Measurements from ENCODE around the gene DTWD2. TPM values are rescaled to one million over a fixed set of nuclear protein-coding genes. Genes with fewer than 3 reads are reported as not detected.

The DTWD2 gene
- total RNA-seq, 3 donors from 2014 or later (not counting 1 experiment from before 2014, with no cell fraction given), result 3.7 to 6.0 (median 4.1) TPM

- ATAC-seq, result no peak
- Histone ChIP-seq H3K4me3 (ENCODE audit: low read length) (no peak overlapping the region), H3K4me1 (ENCODE audit: control insufficient read depth, insufficient read depth, low read length) (no peaks in the 10 kb centered on the region), H3K9me3 (ENCODE audit: control insufficient read depth, insufficient read depth, low read length) (peaks cover 13% of the 10 kb centered on the region), H3K27ac (ENCODE audit: low read length) (no peak overlapping the region), H3K36me3 (ENCODE audit: control insufficient read depth, insufficient read depth, low read length) (no peaks in the 10 kb centered on the region), H3K27me3 (ENCODE audit: control insufficient read depth, insufficient read depth, low read length) (no peaks in the 10 kb centered on the region)
- DNase-seq, result no peak
- TF ChIP-seq, protein P1, sequence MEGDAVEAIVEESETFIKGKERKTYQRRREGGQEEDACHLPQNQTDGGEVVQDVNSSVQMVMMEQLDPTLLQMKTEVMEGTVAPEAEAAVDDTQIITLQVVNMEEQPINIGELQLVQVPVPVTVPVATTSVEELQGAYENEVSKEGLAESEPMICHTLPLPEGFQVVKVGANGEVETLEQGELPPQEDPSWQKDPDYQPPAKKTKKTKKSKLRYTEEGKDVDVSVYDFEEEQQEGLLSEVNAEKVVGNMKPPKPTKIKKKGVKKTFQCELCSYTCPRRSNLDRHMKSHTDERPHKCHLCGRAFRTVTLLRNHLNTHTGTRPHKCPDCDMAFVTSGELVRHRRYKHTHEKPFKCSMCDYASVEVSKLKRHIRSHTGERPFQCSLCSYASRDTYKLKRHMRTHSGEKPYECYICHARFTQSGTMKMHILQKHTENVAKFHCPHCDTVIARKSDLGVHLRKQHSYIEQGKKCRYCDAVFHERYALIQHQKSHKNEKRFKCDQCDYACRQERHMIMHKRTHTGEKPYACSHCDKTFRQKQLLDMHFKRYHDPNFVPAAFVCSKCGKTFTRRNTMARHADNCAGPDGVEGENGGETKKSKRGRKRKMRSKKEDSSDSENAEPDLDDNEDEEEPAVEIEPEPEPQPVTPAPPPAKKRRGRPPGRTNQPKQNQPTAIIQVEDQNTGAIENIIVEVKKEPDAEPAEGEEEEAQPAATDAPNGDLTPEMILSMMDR (IDR thresholded peaks at IDR 0.05), result no peak
- no peaks in the 10 kb centered on the region for H3K4me1 Mint-ChIP-seq
- H3K27me3 Mint-ChIP-seq (ENCODE audit: low read depth in 2 of 2), result no peaks in the 10 kb centered on the region
- H3K4me3 Mint-ChIP-seq, result no peak overlapping the region
- intact Hi-C loops (cut with micrococcal nuclease), result no loop called here
- H3K36me3 Mint-ChIP-seq, result peaks cover 29% of the 10 kb centered on the region
- H3K9me3 Mint-ChIP-seq, result peaks cover 12 to 28% of the 10 kb centered on the region in 2 donors
- no peak overlapping the region for H3K27ac Mint-ChIP-seq
These were observed 113.2 kb downstream of the DTWD2 start for GRCh38 chr5:118875131-118875530.

- Mint-ChIP-seq H3K27ac (no peak overlapping the region), H3K9me3 (peaks cover 12 to 28% of the 10 kb centered on the region in 2 donors), H3K36me3 (peaks cover 29% of the 10 kb centered on the region), H3K4me3 (no peak overlapping the region), H3K4me1 (no peaks in the 10 kb centered on the region), H3K27me3 (ENCODE audit: low read depth in 2 of 2) (no peaks in the 10 kb centered on the region)
- Histone ChIP-seq H3K9me3 (ENCODE audit: control insufficient read depth, insufficient read depth, low read length) (peaks cover 13% of the 10 kb centered on the region), H3K4me3 (ENCODE audit: low read length) (no peak overlapping the region), H3K27ac (ENCODE audit: low read length) (no peak overlapping the region), H3K27me3 (ENCODE audit: control insufficient read depth, insufficient read depth, low read length) (no peaks in the 10 kb centered on the region), H3K36me3 (ENCODE audit: control insufficient read depth, insufficient read depth, low read length) (no peaks in the 10 kb centered on the region), H3K4me1 (ENCODE audit: control insufficient read depth, insufficient read depth, low read length) (no peaks in the 10 kb centered on the region)
- ATAC-seq (no peak), DNase-seq (no peak)
- TF ChIP-seq, protein P1 (IDR thresholded peaks at IDR 0.05), result no peak
- intact Hi-C loops (cut with micrococcal nuclease), result no loop called here
- WGBS (ENCODE audit: insufficient coverage), result 87% methylated on average over 6 of the region's 6 CpGs
These were observed 114.9 kb downstream of the DTWD2 start for GRCh38 chr5:118873417-118873816.

DNA sequence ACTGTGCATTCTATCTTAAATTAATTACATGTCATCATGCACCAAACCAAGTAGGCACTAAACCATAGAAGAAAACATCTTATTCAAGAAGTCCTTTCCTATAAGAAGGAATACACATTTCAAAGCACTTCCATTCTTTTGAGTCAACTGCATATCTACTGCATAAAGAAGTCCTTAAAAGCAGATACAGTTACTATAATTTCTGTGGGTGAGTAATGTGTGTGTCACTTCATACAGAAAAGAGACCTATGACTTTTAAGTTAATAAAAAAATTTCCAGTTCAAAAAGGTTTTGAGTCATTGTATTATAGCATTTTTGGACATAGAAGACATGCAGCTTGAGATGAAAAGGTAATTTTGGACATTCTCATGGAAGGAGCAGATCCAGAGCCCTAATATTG, 125.0 kb downstream of the DTWD2 start:
- no peak overlapping the region for H3K4me3 ChIP-seq (ENCODE audit: low read length)
- intact Hi-C loops (cut with micrococcal nuclease), result no loop called here
- Mint-ChIP-seq H3K27ac (no peak overlapping the region), H3K36me3 (no peaks in the 10 kb centered on the region), H3K27me3 (ENCODE audit: low read depth in 2 of 2) (no peaks in the 10 kb centered on the region), H3K4me3 (no peak overlapping the region), H3K4me1 (no peaks in the 10 kb centered on the region), H3K9me3 (no peaks in the 10 kb centered on the region)
- no peaks in the 10 kb centered on the region for H3K4me1 ChIP-seq (ENCODE audit: control insufficient read depth, insufficient read depth, low read length)
- H3K36me3 ChIP-seq (ENCODE audit: control insufficient read depth, insufficient read depth, low read length), result no peaks in the 10 kb centered on the region
- H3K9me3 ChIP-seq (ENCODE audit: control insufficient read depth, insufficient read depth, low read length), result no peaks in the 10 kb centered on the region
- TF ChIP-seq, protein P1 (IDR thresholded peaks at IDR 0.05), result no peak
- DNase-seq, result no peak
- no peak overlapping the region for H3K27ac ChIP-seq (ENCODE audit: low read length)
- H3K27me3 ChIP-seq (ENCODE audit: control insufficient read depth, insufficient read depth, low read length), result no peaks in the 10 kb centered on the region
- no peak for ATAC-seq

DNA sequence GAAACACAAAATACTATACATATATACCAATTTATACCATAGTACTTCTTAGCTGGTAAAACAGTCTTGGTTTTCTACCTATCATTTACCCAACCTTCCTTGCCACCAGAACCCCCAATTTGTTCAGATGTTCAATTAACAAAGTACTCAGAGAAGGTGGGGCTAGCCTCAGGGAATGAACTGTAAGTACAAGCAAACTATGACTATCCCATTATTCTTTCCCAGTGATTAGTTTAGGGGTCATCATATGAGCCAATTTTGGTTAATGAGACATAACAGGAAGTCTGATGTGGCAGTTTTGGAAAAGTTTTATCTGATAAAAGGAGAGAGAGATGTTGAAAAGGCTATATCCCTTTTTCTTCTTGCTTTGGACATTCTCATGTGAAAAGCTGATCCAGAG, 125.8 kb downstream of the DTWD2 start:
- no peaks in the 10 kb centered on the region for H3K9me3 Mint-ChIP-seq
- no peaks in the 10 kb centered on the region for H3K36me3 ChIP-seq (ENCODE audit: control insufficient read depth, insufficient read depth, low read length)
- H3K4me3 ChIP-seq (ENCODE audit: low read length), result no peak overlapping the region
- no peak overlapping the region for H3K27ac Mint-ChIP-seq
- no peaks in the 10 kb centered on the region for H3K27me3 Mint-ChIP-seq (ENCODE audit: low read depth in 2 of 2)
- ATAC-seq (no peak), DNase-seq (no peak)
- intact Hi-C loops (cut with micrococcal nuclease), result no loop called here
- H3K9me3 ChIP-seq (ENCODE audit: control insufficient read depth, insufficient read depth, low read length), result no peaks in the 10 kb centered on the region
- H3K27me3 ChIP-seq (ENCODE audit: control insufficient read depth, insufficient read depth, low read length), result no peaks in the 10 kb centered on the region
- H3K4me1 Mint-ChIP-seq, result no peaks in the 10 kb centered on the region
- H3K27ac ChIP-seq (ENCODE audit: low read length), result no peak overlapping the region
- TF ChIP-seq, protein P1 (IDR thresholded peaks at IDR 0.05), result no peak
- no peaks in the 10 kb centered on the region for H3K36me3 Mint-ChIP-seq
- no peak overlapping the region for H3K4me3 Mint-ChIP-seq
- no peaks in the 10 kb centered on the region for H3K4me1 ChIP-seq (ENCODE audit: control insufficient read depth, insufficient read depth, low read length)

Measured in natural killer cell (primary cell).